Stimulated activated naive CD4-positive, alpha-beta T cell (primary cell): ENCODE results near the gene BCO2.
"Not testable (repeated sequence)": the region's sequence is repeated elsewhere in the genome, so short reads cannot be mapped to it uniquely, and the experiment has no call there.

Experiments
- DNase-seq, 6 experiments: peaks; one replicate each; lab custom pipeline; 2025; lab: John Stamatoyannopoulos, UW

Gene BCO2

DNA sequence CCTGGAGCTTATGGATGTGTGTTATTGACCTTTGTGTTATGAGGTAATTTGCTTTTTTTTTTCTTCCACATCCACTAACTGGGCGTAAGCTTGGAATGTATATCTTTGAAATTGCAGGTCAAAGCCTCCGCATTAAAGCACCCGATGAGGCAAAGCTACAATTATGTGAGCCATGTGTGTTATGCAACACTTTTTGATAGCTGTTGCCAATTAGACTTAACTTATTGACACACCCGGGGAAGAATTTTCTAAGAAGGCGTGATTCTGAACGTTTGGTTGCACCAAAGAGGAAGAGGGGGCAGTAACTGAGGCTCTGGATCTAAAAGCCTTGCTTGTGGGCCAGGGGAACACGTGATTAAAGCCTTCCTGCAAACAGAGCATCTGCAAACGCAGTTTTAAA is 8.8 kb upstream of the BCO2 start:
- no peak for DNase-seq

DNA sequence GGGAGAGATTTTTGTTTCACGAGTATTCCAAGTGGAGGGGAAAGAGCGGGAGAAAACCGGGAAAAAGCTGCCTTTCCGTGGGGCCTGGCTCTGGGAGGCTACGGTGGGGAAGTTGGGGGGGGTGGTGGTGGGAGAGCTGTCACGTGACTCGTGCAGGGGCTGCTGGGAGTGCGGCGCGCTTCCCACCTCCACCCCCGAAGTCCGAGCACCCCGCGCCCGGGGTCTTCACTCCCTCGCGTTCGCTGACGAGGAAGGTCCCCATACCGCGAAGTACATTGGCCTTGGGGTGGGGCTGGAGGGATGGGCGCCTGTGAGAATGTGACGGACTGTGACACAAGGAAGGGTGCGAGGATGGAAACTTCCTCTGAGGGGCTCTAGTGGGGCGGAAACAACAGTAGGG is 8.2 kb upstream of the BCO2 start, which contains the start of gene TEX12:
TEX12 (plus strand) TSS at position 228 of the 400 bp plus-strand sequence. CDS start 1,897 bp downstream, outside the sequence.
- no peak for DNase-seq

- DNase-seq, result no peak
Observed at GRCh38 chr11:112172362-112172994, 2.8 kb upstream of the BCO2 start.

DNA sequence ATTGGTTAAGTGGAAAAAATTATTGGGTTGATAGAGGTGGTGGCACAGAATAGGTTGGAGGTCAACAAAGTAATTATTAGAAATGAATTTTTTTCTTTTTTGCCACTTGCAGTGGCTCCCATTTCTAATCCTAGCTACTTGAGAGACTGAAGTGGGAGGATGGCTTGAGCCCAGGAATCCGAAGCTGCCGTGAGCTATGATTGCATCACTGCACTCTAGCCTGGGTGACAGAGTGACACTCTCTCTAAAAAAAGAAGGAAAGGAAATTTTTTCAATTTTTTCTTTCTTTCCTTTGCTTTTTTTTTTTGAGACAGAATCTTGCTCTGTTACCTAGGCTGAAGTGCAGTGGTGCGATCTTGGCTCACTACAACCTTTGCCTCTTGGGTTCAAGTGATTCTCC is 2.2 kb upstream of the BCO2 start:
- no peak for DNase-seq

GRCh38 chr11:112175599-112175952 is 264 bp downstream of the BCO2 start:
- DNase-seq, result no peak

GRCh38 chr11:112176077-112176476 is 765 bp downstream of the BCO2 start:
- no peak for DNase-seq

DNA sequence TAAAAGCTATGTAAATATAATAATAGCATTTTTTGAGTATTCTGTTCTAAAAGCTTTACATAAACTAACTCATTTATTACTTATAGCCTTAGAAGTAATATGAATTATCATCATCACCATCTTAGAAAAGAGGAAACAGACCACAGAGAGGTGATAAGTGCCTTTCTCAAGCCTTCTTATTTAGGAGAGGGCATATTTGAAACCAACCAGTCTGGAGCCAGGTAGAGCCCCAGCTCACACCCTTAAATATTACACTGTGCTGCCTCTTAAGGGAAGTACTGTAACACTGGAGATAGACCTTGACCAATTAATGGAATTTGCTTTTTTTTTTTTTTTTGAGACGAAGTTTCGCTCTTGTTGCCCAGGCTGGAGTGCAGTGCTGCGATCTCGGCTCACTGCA is 2.3 kb downstream of the BCO2 start:
- DNase-seq, result no peak

GRCh38 chr11:112178428-112178827 is 3.1 kb downstream of the BCO2 start:
- no peak for DNase-seq

DNA sequence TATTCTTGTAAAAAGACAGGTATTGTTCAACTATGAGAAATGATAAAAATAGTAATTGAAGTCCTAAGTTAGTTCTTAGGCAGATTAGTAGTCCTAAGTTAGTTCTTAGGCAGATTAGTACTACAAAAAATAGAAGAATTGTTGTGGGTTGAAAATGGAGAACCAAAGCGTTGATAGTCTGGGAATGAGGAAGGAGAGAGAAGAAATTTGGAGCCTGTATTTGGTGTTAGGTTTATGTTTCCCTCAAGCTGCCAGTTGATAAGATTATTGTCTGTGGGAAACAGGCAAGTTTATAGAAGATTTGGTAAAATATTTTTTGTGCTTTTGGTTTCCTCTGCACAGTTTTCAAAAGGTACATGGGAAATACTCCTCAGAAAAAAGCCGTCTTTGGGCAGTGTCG is 3.6 kb downstream of the BCO2 start:
- DNase-seq, result no peak

DNA sequence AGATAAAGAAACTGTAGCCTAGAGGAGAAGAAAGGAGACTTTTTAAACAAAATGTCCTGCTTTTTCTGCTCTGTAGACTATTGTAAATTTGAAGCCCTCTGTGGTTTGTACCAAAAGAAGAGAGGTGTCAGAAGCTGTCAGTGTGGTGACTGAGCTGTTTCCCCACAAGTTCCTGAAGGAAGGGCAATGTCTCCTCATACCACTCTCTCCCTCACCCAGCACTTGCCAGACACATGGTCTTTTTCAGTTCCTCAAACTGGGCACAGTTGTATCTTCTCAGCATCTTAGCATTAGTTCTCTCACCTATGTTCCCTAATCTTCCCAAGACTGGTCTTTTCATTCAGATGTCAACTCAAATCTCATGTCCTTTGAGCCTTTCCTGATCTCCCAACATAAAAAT is 4.3 kb downstream of the BCO2 start:
- no peak for DNase-seq

DNA sequence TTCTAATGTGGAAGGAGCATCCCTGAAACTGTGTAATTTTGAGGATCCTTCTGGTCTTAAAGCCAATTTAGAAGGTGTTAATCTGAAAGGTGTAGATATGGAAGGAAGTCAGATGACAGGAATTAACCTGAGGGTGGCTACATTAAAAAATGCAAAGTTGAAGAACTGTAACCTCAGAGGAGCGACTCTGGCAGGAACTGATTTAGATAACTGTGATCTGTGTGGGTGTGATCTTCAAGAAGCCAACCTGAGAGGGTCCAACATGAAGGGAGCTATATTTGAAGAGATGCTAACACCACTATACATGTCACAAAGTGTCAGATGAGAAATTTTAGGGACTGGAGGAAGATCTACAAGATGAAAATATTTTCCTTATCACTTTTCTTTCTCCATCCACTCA is 7.6 kb downstream of the BCO2 start:
- no peak for DNase-seq

- DNase-seq, result no peak
Observed at GRCh38 chr11:112185883-112186282, 10.6 kb downstream of the BCO2 start.

GRCh38 chr11:112186304-112186703 is 11.0 kb downstream of the BCO2 start:
- no peak for DNase-seq

- DNase-seq, result not testable (repeated sequence)
Observed at GRCh38 chr11:112195113-112195512, 19.8 kb downstream of the BCO2 start.

DNA sequence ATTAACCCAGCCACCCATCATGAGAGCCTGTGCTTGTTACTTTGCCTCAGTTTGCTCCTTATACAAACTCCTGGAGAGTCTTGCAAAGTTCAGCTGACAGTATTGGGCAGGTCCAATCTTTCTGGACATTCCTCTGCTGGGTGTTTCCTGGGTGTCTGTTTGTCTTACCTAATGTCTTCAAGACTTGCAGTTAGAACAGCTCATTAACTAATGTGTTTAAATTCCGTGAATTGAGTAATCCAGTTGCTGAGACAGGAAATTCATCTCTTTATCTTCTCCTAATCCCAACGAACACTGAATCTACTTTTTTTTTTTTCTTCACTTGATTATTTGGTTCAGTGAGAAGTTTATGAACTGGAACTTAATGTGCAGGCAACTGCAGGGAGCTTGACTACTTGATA is 20.6 kb downstream of the BCO2 start:
- DNase-seq, result no peak

- no peak for DNase-seq
Observed at GRCh38 chr11:112196519-112197087, 21.3 kb downstream of the BCO2 start.

DNA sequence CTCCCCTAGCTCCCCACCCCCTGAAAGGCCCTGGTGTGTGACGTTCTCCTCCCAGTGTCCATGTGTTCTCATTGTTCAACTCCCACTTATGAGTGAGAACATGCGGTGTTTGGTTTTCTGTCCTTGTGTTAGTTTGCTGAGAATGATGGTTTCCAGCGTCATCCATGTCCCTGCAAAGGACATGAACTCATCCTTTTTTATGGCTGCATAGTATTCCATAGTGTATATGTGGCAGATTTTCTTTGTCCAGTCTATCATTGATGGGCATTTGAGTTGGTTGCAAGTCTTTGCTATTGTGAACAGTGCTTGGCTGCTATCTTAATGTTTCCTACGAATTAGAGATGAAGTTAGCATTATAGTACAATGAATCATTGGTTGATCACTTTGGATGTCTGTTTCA is 23.8 kb downstream of the BCO2 start:
- not testable (repeated sequence) for DNase-seq

- DNase-seq, result no peak
Observed at GRCh38 chr11:112200252-112200651, 24.9 kb downstream of the BCO2 start.

DNA sequence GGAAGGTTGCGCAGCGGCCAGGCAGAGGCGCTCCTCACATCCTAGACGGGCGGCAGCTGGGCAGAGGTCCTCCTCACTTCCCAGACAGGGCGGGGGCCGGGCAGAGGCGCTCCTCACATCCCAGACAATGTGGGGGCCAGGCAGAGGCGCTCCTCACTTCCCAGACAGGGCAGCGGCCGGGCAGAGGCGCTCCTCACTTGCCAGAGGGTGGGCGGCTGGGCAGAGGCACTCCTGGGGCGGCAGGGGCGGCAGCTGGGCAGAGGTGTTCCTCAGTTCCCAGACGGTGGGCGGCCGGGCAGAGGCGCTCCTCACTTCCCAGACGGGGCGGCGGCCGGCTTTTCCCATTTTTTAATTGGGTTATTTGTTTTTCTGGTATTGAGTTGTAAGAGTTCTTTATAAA is 30.8 kb downstream of the BCO2 start:
- no peak for DNase-seq

- no peak for DNase-seq
Observed at GRCh38 chr11:112210890-112211289, 35.6 kb downstream of the BCO2 start.

GRCh38 chr11:112211536-112211935 is 36.2 kb downstream of the BCO2 start:
- DNase-seq, result no peak

GRCh38 chr11:112212290-112212689 is 37.0 kb downstream of the BCO2 start:
- DNase-seq, result no peak

DNA sequence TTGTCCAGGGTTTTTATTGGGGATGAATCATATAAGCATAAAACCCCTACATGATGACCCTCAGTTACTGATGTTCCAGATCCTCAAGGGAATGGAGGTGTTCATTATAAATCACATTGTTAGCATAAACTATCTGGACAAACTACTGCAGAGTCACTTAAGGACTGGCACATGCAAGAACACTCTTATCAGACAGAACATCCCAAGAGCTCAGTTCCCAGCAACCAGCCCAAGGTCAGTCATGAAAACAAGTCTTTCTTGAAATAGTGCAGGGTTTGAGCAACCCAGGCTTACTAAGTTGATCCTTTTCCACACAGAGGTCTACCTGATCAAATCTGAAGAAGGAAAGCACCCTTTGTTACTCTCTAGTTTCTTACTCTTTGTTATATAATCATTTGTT is 37.4 kb downstream of the BCO2 start:
- DNase-seq, result no peak

DNA sequence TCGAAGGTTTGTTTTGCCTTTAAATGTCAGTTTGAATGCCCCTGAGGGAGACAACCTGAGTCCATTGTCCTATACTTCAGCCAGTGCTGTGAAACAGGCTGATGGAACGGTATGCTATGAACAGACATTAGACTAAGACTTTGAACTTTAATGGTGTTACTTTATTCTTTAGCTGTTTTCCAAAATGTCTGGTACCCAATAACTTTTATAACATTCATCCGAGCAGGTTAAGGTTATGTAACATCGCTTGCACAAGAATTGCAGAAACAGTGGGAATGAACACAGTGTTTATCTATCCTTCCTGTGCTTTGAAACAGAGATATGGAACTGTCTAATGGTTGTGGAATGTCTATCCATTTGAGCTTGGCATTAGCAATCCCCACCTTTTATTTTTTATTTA is 38.4 kb downstream of the BCO2 start:
- no peak for DNase-seq
